Cortex of kidney (tissue), 1 donor: ENCODE results near the gene MRTFA.

Experiments used
- DNase-seq: peaks from one replicate; lab custom pipeline; 2025; lab: John Stamatoyannopoulos, UW

Gene MRTFA

GRCh38 chr22:40410731-40411505, 225.6 kb downstream of the MRTFA start:
- DNase-seq = no peak

- no peak for DNase-seq
Measured at GRCh38 chr22:40410272-40410671, 226.2 kb downstream of the MRTFA start.

GRCh38 chr22:40409613-40410113, 226.9 kb downstream of the MRTFA start:
- no peak for DNase-seq

- no peak for DNase-seq
Measured at GRCh38 chr22:40408718-40409612, 227.6 kb downstream of the MRTFA start.

GRCh38 chr22:40407831-40408717, 228.4 kb downstream of the MRTFA start:
- no peak for DNase-seq

- no peak for DNase-seq
Measured at GRCh38 chr22:40407021-40407761, 229.3 kb downstream of the MRTFA start.

- DNase-seq = no peak
Measured at GRCh38 chr22:40406063-40406890, 230.2 kb downstream of the MRTFA start.

GRCh38 chr22:40405178-40406062, 231.1 kb downstream of the MRTFA start:
- DNase-seq = no peak

GRCh38 chr22:40404251-40405177, 232.0 kb downstream of the MRTFA start:
- DNase-seq = no peak

GRCh38 chr22:40403651-40404050, 232.9 kb downstream of the MRTFA start:
- DNase-seq = no peak

GRCh38 chr22:40403141-40403540, 233.4 kb downstream of the MRTFA start:
- no peak for DNase-seq

- no peak for DNase-seq
Measured at GRCh38 chr22:40401981-40402406, 234.5 kb downstream of the MRTFA start.

- DNase-seq = no peak
Measured at GRCh38 chr22:40401532-40401931, 235.0 kb downstream of the MRTFA start.

- no peak for DNase-seq
Measured at GRCh38 chr22:40400159-40400558, 236.4 kb downstream of the MRTFA start.

GRCh38 chr22:40399621-40400020, 236.9 kb downstream of the MRTFA start:
- DNase-seq = no peak

- no peak for DNase-seq
Measured at GRCh38 chr22:40397396-40397795, 239.1 kb downstream of the MRTFA start.

- DNase-seq = no peak
Measured at GRCh38 chr22:40396882-40397281, 239.6 kb downstream of the MRTFA start.

GRCh38 chr22:40395607-40396006, 240.9 kb downstream of the MRTFA start:
- DNase-seq = no peak
